GM13976 (cell line): ENCODE measurements around the gene APPL2.
"Not testable (repeated sequence)": the region's sequence is repeated elsewhere in the genome, so short reads cannot be mapped to it uniquely, and the experiment has no call there.

ENCODE experiments used
- DNase-seq: peaks from one replicate; pipeline ENCODE4 v3.0.0; 2012; ENCODE audit warnings: low spot score
- in situ Hi-C: fragments of 300-500 bp; cut with MboI; formaldehyde crosslinking; loops from one replicate; pipeline ENCODE4 v1.12.0; 2022; ENCODE audit warnings: low sequenced_read_pairs, mixed read lengths, inconsistent platforms; ENCODE audit not compliant: unreplicated experiment
- TF ChIP-seq, protein P1 (sequence below): IDR thresholded peaks from 2 replicates; pipeline ENCODE4 v1.5.1; 2012; ENCODE audit warnings: borderline replicate concordance, mild to moderate bottlenecking; ENCODE audit not compliant: insufficient read depth; ENCODE audit errors: extremely low read depth, missing control alignments, control extremely low read depth

The APPL2 gene

GRCh38 chr12:105257321-105257728, 21.4 kb upstream of the APPL2 start:
- TF ChIP-seq, protein P1, sequence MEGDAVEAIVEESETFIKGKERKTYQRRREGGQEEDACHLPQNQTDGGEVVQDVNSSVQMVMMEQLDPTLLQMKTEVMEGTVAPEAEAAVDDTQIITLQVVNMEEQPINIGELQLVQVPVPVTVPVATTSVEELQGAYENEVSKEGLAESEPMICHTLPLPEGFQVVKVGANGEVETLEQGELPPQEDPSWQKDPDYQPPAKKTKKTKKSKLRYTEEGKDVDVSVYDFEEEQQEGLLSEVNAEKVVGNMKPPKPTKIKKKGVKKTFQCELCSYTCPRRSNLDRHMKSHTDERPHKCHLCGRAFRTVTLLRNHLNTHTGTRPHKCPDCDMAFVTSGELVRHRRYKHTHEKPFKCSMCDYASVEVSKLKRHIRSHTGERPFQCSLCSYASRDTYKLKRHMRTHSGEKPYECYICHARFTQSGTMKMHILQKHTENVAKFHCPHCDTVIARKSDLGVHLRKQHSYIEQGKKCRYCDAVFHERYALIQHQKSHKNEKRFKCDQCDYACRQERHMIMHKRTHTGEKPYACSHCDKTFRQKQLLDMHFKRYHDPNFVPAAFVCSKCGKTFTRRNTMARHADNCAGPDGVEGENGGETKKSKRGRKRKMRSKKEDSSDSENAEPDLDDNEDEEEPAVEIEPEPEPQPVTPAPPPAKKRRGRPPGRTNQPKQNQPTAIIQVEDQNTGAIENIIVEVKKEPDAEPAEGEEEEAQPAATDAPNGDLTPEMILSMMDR: no peak
- in situ Hi-C loops: no loop called here
- no peak for DNase-seq

DNA sequence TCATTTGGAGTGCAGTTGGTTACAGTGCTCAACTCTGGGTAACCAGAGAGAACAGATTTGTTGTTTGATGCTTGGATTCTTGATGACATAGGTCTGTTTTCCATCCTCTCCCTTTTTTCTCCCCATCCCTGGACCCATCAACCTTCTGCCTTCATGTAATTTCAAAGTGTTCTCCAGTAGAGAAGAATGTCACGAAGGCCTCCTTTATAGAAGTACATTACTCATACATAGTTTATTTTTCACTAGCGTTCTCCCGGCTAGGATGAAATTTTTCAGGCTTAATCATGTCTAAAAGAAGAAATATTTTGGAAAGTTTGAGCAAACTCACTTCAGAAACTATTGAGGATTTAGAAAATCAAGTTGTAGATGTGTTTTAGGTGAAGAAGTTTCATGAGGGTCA, 20.9 kb upstream of the APPL2 start:
- DNase-seq: no peak
- in situ Hi-C loops: no loop called here
- TF ChIP-seq, protein P1: no peak

DNA sequence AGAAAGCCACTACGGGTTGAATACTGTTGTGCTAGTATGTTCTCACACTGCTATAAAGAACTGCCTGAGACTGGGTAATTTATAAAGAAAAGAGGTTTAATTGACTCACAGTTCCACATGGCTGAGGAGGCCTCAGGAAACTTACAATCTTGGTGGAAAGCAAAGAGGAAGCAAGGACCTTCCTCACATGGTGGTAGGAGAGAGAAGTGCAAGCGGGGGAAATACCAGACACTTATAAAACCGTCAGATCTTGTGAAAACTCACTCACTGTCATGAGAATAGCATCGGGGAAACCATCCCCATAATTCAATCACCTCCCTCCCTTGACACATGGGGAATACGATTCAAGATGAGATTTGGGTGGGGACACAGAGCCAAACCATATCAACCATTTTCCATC, 20.5 kb upstream of the APPL2 start:
- in situ Hi-C loops, DNase-seq: not testable (repeated sequence)

- TF ChIP-seq, protein P1: no peak
- no peak for DNase-seq
- in situ Hi-C loops: no loop called here
Measured at GRCh38 chr12:105256011-105256410, 20.0 kb upstream of the APPL2 start.

DNA sequence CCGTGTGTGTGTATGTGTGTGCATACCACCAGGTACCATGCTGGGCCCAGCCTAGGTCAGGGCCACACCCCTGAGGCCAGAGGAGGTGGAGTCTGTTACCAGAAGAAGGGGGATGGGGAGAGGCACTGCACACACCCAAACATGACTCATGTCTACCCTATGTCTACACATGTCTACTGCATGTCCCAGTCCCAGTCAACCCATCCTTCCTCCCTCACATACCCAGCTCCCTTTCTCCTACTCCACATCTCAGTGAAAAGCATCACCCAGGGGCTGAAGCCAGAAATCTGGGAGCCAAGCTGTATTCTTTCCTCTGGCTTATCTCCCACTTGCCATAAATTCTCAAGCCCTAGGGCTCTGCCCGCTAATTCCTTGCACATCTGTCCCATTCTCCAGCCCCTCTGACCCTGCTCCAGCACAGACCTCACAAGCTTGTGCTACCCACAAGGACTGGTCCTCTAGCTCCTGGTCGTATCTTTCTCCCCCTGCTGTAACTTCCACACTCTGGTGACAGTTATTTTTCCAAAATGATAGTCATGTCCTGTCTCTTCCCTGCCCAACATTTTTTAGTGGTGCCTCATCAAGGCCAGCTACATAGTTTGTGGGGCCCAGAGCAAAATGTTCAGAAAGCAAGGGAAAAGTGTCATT, 18.0 kb upstream of the APPL2 start:
- in situ Hi-C loops: no loop called here
- TF ChIP-seq, protein P1: no peak
- DNase-seq: no peak

DNA sequence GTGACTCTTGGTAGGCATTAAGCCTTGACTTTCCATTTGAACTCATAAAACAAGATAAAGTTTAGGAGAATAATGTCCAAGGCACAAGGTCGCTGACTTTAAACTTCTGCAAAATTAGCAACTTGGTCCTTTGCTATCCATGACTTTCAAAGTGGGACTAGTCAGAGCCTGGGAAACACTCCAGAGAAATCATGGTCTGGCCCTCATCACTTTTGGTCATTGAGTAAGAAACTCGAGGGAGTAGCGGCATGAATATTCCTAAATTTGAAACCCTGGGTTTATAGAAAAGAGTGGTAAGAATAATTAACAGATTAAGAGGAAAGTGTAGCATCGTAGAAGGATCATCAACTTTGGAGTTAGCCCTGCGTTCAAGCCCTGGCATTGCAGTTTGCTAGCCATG, 16.9 kb upstream of the APPL2 start:
- DNase-seq: no peak
- in situ Hi-C loops: no loop called here
- TF ChIP-seq, protein P1: no peak

GRCh38 chr12:105245776-105246427, 9.9 kb upstream of the APPL2 start:
- in situ Hi-C loops: not testable (repeated sequence)

GRCh38 chr12:105245291-105245690, 9.3 kb upstream of the APPL2 start:
- TF ChIP-seq, protein P1: no peak
- in situ Hi-C loops: no loop called here
- DNase-seq: no peak

More at GRCh38 chr12:105245776-105246427, 9.9 kb upstream of the APPL2 start:
- not testable (repeated sequence) for DNase-seq
